Endodermal cell (in vitro differentiated cells): Measurements from ENCODE around the gene DYNC2H1. TPM values are rescaled to one million over a fixed set of nuclear protein-coding genes. Genes with fewer than 3 reads are reported as not detected.

ENCODE experiments used
- DNase-seq: peaks from one replicate; pipeline ENCODE4 v3.0.0-alpha.2; 2017
- H3K27ac ChIP-seq: 2 replicates; pipeline ENCODE4 v1.5.1; 2013; ENCODE audit warnings: mild to moderate bottlenecking, low read depth, low read length, moderate library complexity
- H3K27me3 ChIP-seq: 2 replicates; pipeline ENCODE4 v1.6.1; 2013; ENCODE audit warnings: mild to moderate bottlenecking, low read length, moderate library complexity; ENCODE audit not compliant: insufficient read depth, control insufficient read depth, poor library complexity, severe bottlenecking
- H3K36me3 ChIP-seq: 2 replicates; pipeline ENCODE4 v1.7.0; 2013; ENCODE audit warnings: mild to moderate bottlenecking, low read length, moderate library complexity; ENCODE audit not compliant: control insufficient read depth, insufficient read depth
- H3K4me1 ChIP-seq: one replicate; pipeline ENCODE4 v1.7.0; 2013; ENCODE audit warnings: low read length; ENCODE audit not compliant: control insufficient read depth, insufficient read depth
- H3K4me3 ChIP-seq: 2 replicates; pipeline ENCODE4 v1.5.1; 2013; ENCODE audit warnings: mild to moderate bottlenecking, low read length, moderate library complexity
- H3K9ac ChIP-seq: 2 replicates; pipeline ENCODE4 v1.6.1; 2013; ENCODE audit warnings: mild to moderate bottlenecking, low read length, moderate library complexity; ENCODE audit not compliant: poor library complexity, severe bottlenecking; ENCODE audit errors: extremely low read depth
- H3K9me3 ChIP-seq: 2 replicates; pipeline ENCODE4 v1.6.1; 2013; ENCODE audit warnings: mild to moderate bottlenecking, low read length, moderate library complexity; ENCODE audit not compliant: control insufficient read depth
- H3K27ac Mint-ChIP-seq: 2 replicates; pipeline ENCODE4 v1.8.0; 2020; ENCODE audit warnings: mixed read lengths
- H3K27me3 Mint-ChIP-seq: 2 replicates; pipeline ENCODE4 v1.8.0; 2021; ENCODE audit warnings: mild to moderate bottlenecking, mixed read lengths; ENCODE audit not compliant: insufficient read depth
- H3K36me3 Mint-ChIP-seq: 2 replicates; pipeline ENCODE4 v1.8.0; 2020; ENCODE audit warnings: low read depth, mixed read lengths
- H3K4me1 Mint-ChIP-seq: 2 replicates; pipeline ENCODE4 v1.8.0; 2020; ENCODE audit warnings: mixed read lengths
- H3K4me3 Mint-ChIP-seq: 2 replicates; pipeline ENCODE4 v1.8.0; 2020; ENCODE audit warnings: mild to moderate bottlenecking, moderate library complexity, mixed read lengths
- H3K9me3 Mint-ChIP-seq: 2 replicates; pipeline ENCODE4 v1.8.0; 2020; ENCODE audit warnings: mild to moderate bottlenecking, mixed read lengths
- CTCF ChIP-seq: fragments of 200-600 bp; sonication (generic); conservative IDR thresholded peaks from 2 replicates; pipeline ENCODE4 v1.5.0; 2021; ENCODE audit warnings: antibody characterized with exemption, mild to moderate bottlenecking
- WGBS, 2 experiments: methylation state at CpG; one replicate each; pipeline versions ENCODE4 v1.1.5 to v1.1.7; 2013; ENCODE audit warnings: missing lambda C conversion rate in 2 of 2, mixed read lengths in 1 of 2; ENCODE audit not compliant: insufficient coverage in 1 of 2, insufficient read length in 1 of 2; 5-methylcytosine and 5-hydroxymethylcytosine counted together
- total RNA-seq, 2 donors: library from RNA; stranded (reverse); fragmentation: NEBNext Ultra II Directional in 1 of 2; extraction: Animal tissue kit (Norgen Biotek cat#: 25700) in 1 of 2; gene quantifications; 2 replicates in 1 of 2; 3 replicates in 1 of 2; pipeline ENCODE4 v1.2.1, GENCODE V29; 2021

DYNC2H1 gene
- total RNA-seq, 2 donors from 2014 or later: 21.1 to 31.9 TPM

DNA sequence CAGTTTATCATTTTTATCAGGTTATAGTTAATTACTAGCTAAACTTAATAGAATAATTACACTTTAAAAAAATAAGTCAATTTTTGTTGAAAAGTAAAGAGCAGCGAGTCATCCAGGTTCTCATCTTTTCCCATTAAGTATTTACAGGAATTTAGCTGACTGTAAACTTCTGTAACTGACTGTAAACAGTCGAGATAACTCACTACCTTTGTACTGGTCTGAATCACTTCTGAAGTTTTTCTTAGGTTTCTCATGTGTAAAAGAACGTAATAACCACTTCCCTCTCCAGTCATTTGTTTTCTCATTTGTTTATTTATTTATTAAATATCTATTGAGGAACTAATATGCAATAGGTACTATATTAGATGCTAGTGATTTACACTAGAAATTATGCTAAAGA lies 270.8 kb downstream of the DYNC2H1 start:
- Histone ChIP-seq H3K4me3 (no peak overlapping the region), H3K9ac (no peak overlapping the region), H3K27me3 (no peaks in the 10 kb centered on the region), H3K4me1 (no peaks in the 10 kb centered on the region), H3K36me3 (no peaks in the 10 kb centered on the region), H3K9me3 (peaks cover 21% of the 10 kb centered on the region), H3K27ac (no peak overlapping the region)
- Mint-ChIP-seq H3K4me3 (no peak overlapping the region), H3K36me3 (peaks cover 12% of the 10 kb centered on the region), H3K9me3 (peaks cover 19% of the 10 kb centered on the region), H3K4me1 (no peaks in the 10 kb centered on the region), H3K27ac (no peak overlapping the region), H3K27me3 (no peaks in the 10 kb centered on the region)
- no peak for TF ChIP-seq CTCF
- WGBS, 2 experiments: 92 to 100% methylated on average over 1 to 3 of the region's 3 CpGs
- no peak for DNase-seq

- Histone ChIP-seq H3K27ac (no peak overlapping the region), H3K9me3 (no peaks in the 10 kb centered on the region), H3K36me3 (no peaks in the 10 kb centered on the region), H3K4me3 (no peak overlapping the region), H3K4me1 (no peaks in the 10 kb centered on the region), H3K9ac (no peak overlapping the region), H3K27me3 (no peaks in the 10 kb centered on the region)
- DNase-seq: no peak
- no peaks in the 10 kb centered on the region for H3K36me3 Mint-ChIP-seq
- TF ChIP-seq CTCF: no peak
- H3K4me1 Mint-ChIP-seq: no peaks in the 10 kb centered on the region
- H3K27me3 Mint-ChIP-seq: no peaks in the 10 kb centered on the region
- no peak overlapping the region for H3K27ac Mint-ChIP-seq
- H3K4me3 Mint-ChIP-seq: no peak overlapping the region
- H3K9me3 Mint-ChIP-seq: peaks cover 10% of the 10 kb centered on the region
These were observed 275.4 kb downstream of the DYNC2H1 start for GRCh38 chr11:103384652-103385051.

DNA sequence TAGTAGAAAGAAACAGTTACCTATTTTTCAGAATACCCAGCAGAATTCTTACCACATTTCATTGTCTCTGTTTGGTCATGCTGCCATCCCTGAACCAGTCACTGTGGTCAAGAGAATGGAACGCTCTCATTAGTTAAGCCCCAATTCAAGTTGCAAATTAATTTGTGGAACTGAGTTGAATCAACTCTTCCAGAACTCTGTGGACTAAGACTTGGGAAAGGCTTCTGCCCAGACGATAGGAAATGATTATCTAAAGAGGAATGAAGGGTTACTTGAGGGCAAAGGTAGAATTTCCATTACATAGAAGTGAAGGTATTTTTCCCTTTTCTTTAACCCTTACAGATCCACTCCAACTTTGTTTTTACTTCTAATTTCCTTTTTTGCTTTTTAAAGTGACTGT lies 286.4 kb downstream of the DYNC2H1 start:
- Mint-ChIP-seq H3K27me3 (no peaks in the 10 kb centered on the region), H3K9me3 (peaks cover 27% of the 10 kb centered on the region), H3K4me1 (peaks cover 3% of the 10 kb centered on the region), H3K27ac (peak overlapping the region; percentile 14), H3K4me3 (no peak overlapping the region), H3K36me3 (peaks cover 10% of the 10 kb centered on the region)
- no peak for DNase-seq
- H3K9ac ChIP-seq: no peak overlapping the region
- no peak overlapping the region for H3K4me3 ChIP-seq
- peaks cover 7% of the 10 kb centered on the region for H3K9me3 ChIP-seq
- H3K4me1 ChIP-seq: no peaks in the 10 kb centered on the region
- no peaks in the 10 kb centered on the region for H3K27me3 ChIP-seq
- no peaks in the 10 kb centered on the region for H3K36me3 ChIP-seq
- WGBS, 2 experiments: 72 to 74% methylated on average over 2 of the region's 2 CpGs
- no peak for TF ChIP-seq CTCF
- H3K27ac ChIP-seq: no peak overlapping the region
